ENCODE results near the gene TMEM129.

DNA sequence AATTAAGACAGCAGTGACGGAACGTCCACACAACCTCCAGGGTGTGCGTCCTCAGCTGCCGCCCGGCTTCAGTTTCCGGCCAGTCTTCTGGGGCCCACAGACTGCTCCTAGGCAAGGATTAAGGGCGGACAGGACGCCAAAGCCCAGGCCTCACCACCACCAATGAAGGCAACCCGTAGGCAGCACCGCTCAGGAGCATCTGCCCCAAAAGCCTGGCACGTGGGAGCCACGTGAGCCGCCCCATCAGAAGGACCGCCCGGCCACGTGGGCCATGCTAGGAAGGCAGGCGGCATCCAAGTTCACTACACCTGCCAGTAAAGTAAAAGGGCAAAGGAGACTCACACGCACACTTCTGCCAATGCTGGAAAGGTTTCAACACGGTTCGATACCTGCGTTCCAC, 51.3 kb downstream of the TMEM129 start:
- TF ChIP-seq CTCF (conservative IDR thresholded peaks at IDR 0.05; ENCODE audit: low read depth in 2 of 2) (no peak), POLR2AphosphoS5 (IDR thresholded peaks at IDR 0.05; ENCODE audit: low read depth) (no peak)
- TF ChIP-seq, protein P1, sequence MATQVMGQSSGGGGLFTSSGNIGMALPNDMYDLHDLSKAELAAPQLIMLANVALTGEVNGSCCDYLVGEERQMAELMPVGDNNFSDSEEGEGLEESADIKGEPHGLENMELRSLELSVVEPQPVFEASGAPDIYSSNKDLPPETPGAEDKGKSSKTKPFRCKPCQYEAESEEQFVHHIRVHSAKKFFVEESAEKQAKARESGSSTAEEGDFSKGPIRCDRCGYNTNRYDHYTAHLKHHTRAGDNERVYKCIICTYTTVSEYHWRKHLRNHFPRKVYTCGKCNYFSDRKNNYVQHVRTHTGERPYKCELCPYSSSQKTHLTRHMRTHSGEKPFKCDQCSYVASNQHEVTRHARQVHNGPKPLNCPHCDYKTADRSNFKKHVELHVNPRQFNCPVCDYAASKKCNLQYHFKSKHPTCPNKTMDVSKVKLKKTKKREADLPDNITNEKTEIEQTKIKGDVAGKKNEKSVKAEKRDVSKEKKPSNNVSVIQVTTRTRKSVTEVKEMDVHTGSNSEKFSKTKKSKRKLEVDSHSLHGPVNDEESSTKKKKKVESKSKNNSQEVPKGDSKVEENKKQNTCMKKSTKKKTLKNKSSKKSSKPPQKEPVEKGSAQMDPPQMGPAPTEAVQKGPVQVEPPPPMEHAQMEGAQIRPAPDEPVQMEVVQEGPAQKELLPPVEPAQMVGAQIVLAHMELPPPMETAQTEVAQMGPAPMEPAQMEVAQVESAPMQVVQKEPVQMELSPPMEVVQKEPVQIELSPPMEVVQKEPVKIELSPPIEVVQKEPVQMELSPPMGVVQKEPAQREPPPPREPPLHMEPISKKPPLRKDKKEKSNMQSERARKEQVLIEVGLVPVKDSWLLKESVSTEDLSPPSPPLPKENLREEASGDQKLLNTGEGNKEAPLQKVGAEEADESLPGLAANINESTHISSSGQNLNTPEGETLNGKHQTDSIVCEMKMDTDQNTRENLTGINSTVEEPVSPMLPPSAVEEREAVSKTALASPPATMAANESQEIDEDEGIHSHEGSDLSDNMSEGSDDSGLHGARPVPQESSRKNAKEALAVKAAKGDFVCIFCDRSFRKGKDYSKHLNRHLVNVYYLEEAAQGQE (IDR thresholded peaks at IDR 0.05; ENCODE audit: unreplicated experiment): no peak

Data from GM23338 (cell line).